Retinal pigment epithelial cell (primary cell): ENCODE data around the gene TPRX1.
"Not testable (repeated sequence)": the region's sequence is repeated elsewhere in the genome, so short reads cannot be mapped to it uniquely, and the experiment has no call there.

Experiments used
- DNase-seq: peaks from one replicate; pipeline ENCODE4 v3.0.0-alpha.2; 2010; ENCODE audit warnings: low read depth
- H3K4me3 ChIP-seq: 2 replicates; pipeline ENCODE4 v1.5.1; 2011; ENCODE audit warnings: mild to moderate bottlenecking, low read length, control low read depth, moderate library complexity
- CTCF ChIP-seq: conservative IDR thresholded peaks from 2 replicates; pipeline ENCODE4 v1.5.1; 2011; ENCODE audit warnings: low read depth, low read length, control low read depth, inconsistent platforms

Gene TPRX1

DNA sequence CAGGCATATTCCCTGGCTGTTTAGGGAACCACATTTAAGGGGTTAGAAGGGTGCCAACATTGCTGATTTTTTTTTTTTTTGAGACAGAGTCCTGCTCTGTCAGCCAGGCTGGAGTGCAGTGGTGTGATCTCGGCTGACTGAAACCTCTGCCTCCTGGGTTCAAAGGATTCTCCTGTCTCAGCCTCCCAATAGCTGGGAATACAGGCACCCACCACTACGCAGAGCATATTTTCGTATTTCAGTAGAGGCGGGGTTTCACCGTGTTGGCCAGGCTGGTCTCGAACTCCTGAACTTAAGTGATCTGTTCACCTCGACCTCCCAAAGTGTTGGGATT, 9.6 kb upstream of the TPRX1 start:
- TF ChIP-seq CTCF = no peak
- no peak for DNase-seq
- H3K4me3 ChIP-seq = no peak overlapping the region

DNA sequence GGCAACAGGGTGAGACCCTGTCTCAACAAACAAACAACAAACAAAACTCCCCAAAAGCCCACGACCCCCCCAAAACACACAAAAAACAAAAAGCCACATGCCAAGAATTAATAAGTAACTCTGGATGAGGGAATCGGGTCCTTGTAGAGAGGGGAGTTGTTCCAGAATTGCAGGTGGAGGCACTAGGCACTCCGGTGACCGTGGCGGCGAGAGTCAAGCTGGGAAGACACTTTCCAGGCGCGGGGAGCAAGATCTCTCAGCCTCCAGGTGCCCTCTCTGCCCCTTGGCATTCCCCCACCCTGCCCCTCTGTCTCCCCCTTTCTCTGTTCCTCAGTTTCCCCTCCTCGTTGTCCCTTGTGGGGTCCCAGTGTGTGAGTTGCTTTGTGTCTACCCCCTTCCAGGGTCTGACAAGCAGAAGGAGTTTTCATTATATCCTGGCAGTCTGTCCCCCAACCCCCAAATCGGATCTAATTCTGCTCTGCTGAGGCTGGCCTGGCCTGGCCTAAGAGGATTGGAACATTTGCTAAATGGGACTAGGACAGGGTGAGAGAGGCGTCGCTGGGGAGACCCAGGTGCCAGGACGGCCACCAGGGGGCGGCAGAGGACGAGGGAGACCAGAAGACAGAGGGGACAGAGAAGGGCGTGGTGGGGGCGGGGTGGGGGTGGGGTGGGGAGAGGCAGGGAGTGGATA, 9.1 kb upstream of the TPRX1 start:
- no peak for DNase-seq
- peak; percentile 75 for TF ChIP-seq CTCF
- H3K4me3 ChIP-seq = no peak overlapping the region

DNA sequence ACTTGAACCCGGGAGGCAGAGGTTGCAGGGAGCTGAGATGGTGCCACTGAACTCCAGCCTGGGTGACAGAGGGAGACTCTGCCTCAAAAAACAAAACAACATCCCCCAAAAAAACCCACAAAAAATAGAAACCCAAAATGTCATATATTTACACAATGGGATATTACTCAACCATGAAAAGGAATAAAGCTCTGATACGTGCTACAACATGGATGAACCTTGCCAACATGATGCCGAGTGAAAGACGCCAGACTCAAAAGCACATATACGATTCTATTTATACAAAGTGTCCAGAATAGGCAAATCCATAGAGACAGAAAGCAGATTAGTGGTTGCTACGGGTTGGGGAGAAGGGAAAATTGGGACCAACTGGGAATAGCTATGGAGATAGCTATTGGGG, 2.1 kb upstream of the TPRX1 start:
- no peak for DNase-seq
- H3K4me3 ChIP-seq = no peak overlapping the region
- no peak for TF ChIP-seq CTCF

DNA sequence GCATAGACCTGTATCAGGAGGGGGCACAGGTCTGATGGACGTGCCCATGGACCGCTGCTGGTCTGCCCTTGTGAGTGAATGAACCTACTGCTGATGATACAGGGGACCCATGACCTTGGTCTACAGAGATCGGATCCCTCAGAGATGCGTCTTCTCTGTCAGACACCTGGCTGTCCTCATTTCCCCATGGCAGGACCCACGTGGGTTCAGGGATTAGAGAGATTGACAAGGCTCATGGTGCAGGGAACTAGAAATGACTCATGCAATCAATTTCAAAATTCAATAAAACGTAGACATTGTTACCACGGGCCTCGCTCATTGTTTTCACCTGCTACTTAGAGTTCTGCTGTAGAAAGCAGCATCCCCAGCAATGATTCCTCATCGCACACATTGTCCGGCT, 962 bp upstream of the TPRX1 start:
- DNase-seq = no peak
- TF ChIP-seq CTCF = no peak
- no peak overlapping the region for H3K4me3 ChIP-seq

- not testable (repeated sequence) for H3K4me3 ChIP-seq, DNase-seq
Measured at GRCh38 chr19:47803671-47804070, 680 bp downstream of the TPRX1 start.

DNA sequence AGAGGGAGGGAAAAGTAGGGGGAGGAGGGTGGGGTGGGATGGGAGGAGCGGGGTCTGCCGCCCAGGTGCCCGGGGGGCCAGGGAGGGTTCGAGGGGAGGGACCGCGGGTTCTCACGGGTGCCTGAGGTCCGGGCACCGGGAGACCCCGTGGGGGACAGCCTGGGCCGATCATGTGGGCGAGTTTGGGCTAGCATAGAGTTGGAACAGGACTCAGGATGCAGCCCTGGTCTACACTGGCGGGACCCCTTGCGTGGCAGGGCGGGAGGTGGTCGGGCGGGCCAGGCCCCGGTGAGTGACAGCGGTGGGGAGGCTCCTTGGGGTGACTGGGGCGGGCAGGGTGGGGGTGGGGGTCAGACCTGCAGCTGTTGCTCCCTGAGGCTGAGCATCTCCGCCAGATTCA, 1.2 kb downstream of the TPRX1 start:
- H3K4me3 ChIP-seq, DNase-seq: not testable (repeated sequence)

DNA sequence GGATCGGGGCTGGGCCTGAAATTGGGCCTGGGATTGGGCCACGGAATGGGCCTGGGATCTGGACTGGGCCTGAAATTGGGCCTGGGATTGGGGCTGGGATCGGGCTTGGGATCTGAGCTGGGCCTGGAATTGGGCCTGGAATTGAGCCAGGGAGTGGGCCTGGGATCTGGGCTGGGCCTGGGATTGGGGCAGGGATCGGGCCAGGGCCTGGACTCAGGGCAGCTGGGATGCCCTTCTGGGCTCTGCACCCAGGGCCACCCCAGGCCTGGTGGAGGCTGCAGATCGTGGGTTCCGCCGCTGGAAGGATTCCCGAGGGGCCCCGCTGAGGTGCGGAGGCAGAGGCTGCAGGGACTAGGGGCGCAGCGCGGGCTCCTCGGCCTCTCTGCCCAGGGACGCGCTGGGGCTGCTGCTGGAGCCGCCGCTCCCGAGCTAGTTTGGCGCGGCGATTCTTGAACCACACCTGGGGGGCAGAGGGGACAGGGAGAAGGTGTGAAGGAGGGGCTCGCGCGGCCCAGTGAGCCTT, 1.8 kb downstream of the TPRX1 start:
- no peak for DNase-seq
- H3K4me3 ChIP-seq = no peak overlapping the region
- TF ChIP-seq CTCF = no peak

DNA sequence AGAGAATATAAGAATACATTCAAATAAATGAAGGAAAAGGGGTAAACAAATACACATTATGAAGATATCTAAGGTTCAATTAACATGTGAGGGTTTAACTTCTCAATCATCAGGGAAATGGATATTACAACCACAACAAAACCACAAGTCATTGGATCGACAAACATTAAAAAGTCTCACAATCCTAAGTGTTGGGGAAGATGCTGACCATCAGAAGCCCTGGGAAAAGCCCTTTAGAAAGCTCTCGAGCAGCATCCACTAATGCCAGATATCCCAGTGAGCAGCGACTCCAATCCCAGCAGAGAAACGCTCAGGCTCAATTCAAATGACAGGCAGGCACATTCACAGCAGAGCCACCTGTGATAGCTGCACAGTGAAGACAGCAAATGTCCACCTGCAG, 3.1 kb downstream of the TPRX1 start:
- TF ChIP-seq CTCF = no peak
- DNase-seq = no peak
- no peak overlapping the region for H3K4me3 ChIP-seq
